HepG2 (cell line): Measurements from ENCODE around the gene SNX19. TPM values are rescaled to one million over a fixed set of nuclear protein-coding genes. Genes with fewer than 3 reads are reported as not detected.
A peak's percentile ranks its signal among the peaks of the same experiment; 100 is the strongest.

Experiments used
- CBX5 ChIP-seq: sonication (generic); formaldehyde crosslinking; IDR thresholded peaks from 2 replicates; pipeline ENCODE4 v1.4.0; 2020; ENCODE audit warnings: missing genetic modification reagents, borderline replicate concordance
- EP300 ChIP-seq, 3 experiments: sonication (generic) in 1 of 3; formaldehyde crosslinking in 1 of 3; IDR thresholded peaks; 2 replicates each; pipeline versions ENCODE4 v1.5.1 to v1.6.1; 2011 to 2020; ENCODE audit warnings: low read depth in 2 of 3, low read length in 2 of 3, borderline replicate concordance in 1 of 3, improper control_type of control experiment in 1 of 3, mild to moderate bottlenecking in 1 of 3, missing genetic modification reagents in 1 of 3, moderate library complexity in 1 of 3
- HDAC2 ChIP-seq: sonication (generic); formaldehyde crosslinking; IDR thresholded peaks from 2 replicates; pipeline ENCODE4 v1.4.0; 2020; ENCODE audit warnings: missing genetic modification reagents
- IKZF5 ChIP-seq: IDR thresholded peaks from 2 replicates; pipeline ENCODE4 v1.6.1; 2018; ENCODE audit warnings: missing genetic modification reagents, mild to moderate bottlenecking, missing compliant biosample characterization
- KLF13 ChIP-seq: sonication (generic); formaldehyde crosslinking; IDR thresholded peaks from 2 replicates; pipeline ENCODE4 v1.4.0; 2020; ENCODE audit warnings: mild to moderate bottlenecking, missing genetic modification reagents
- KLF16 ChIP-seq, 2 experiments: sonication (generic) in 1 of 2; formaldehyde crosslinking in 1 of 2; IDR thresholded peaks; 2 replicates each; pipeline versions ENCODE4 v1.6.1 to v1.8.0; 2016 to 2023; ENCODE audit warnings: missing genetic modification reagents in 2 of 2, missing compliant biosample characterization in 1 of 2
- MLLT10 ChIP-seq: sonication (generic); formaldehyde crosslinking; IDR thresholded peaks from 2 replicates; pipeline ENCODE4 v1.4.0; 2020; ENCODE audit warnings: missing genetic modification reagents
- NFKBIZ ChIP-seq: IDR thresholded peaks from 2 replicates; pipeline ENCODE4 v1.6.1; 2018; ENCODE audit warnings: missing genetic modification reagents, missing compliant biosample characterization
- POGK ChIP-seq: sonication (generic); formaldehyde crosslinking; conservative IDR thresholded peaks from 2 replicates; pipeline ENCODE4 v1.8.0; 2022; ENCODE audit warnings: mild to moderate bottlenecking, moderate library complexity, missing genetic modification reagents
- REPIN1 ChIP-seq: sonication (generic); formaldehyde crosslinking; IDR thresholded peaks from 2 replicates; pipeline ENCODE4 v1.8.0; 2022; ENCODE audit warnings: missing genetic modification reagents, low read depth, mild to moderate bottlenecking, borderline replicate concordance
- RFXAP ChIP-seq: sonication (generic); formaldehyde crosslinking; IDR thresholded peaks from 2 replicates; pipeline ENCODE4 v1.4.0; 2020; ENCODE audit warnings: missing genetic modification reagents, borderline replicate concordance
- SMAD3 ChIP-seq: sonication (generic); formaldehyde crosslinking; IDR thresholded peaks from 2 replicates; pipeline ENCODE4 v1.4.0; 2020; ENCODE audit warnings: missing genetic modification reagents
- SP4 ChIP-seq: sonication (generic); formaldehyde crosslinking; IDR thresholded peaks from 2 replicates; pipeline ENCODE4 v1.8.1; 2023; ENCODE audit warnings: mild to moderate bottlenecking, missing genetic modification reagents
- STAT5B ChIP-seq: sonication (generic); formaldehyde crosslinking; IDR thresholded peaks from 2 replicates; pipeline ENCODE4 v1.4.0; 2020; ENCODE audit warnings: missing genetic modification reagents
- ZFP36 ChIP-seq: fragments of 150-350 bp; IDR thresholded peaks from 2 replicates; pipeline ENCODE4 v1.6.1; 2018; ENCODE audit warnings: borderline replicate concordance, low read length, low read depth; ENCODE audit not compliant: partially characterized antibody
- ZNF160 ChIP-seq: sonication (generic); formaldehyde crosslinking; IDR thresholded peaks from 2 replicates; pipeline ENCODE4 v1.8.0; 2022; ENCODE audit warnings: mild to moderate bottlenecking, inconsistent platforms, missing genetic modification reagents
- ZNF770 ChIP-seq: sonication (generic); formaldehyde crosslinking; IDR thresholded peaks from 2 replicates; pipeline ENCODE4 v1.5.0; 2020; ENCODE audit warnings: mild to moderate bottlenecking, missing genetic modification reagents
- polyA plus RNA-seq, 8 experiments: library from polyadenylated mRNA; depleted of rRNA in 3 of 8; stranded (reverse) in 7 of 8; unstranded in 1 of 8; fragments of >200 nt; fragmentation: Illumina TruSeq in 4 of 8; extraction: Trizol in 4 of 8; gene quantifications; 2 replicates each; pipeline versions ENCODE4 v1.2.1 to v1.2.3, GENCODE V29; 2011 to 2016; ENCODE audit warnings: low read depth in 4 of 8, missing spikeins in 1 of 8, mixed read lengths in 1 of 8; ENCODE audit not compliant: insufficient read depth in 1 of 8
- total RNA-seq, 5 experiments: library from RNA; depleted of rRNA; stranded (reverse); fragments of >200 nt; fragmentation: Illumina TruSeq; extraction: Trizol; gene quantifications; 2 replicates each; pipeline ENCODE4 v1.2.3, GENCODE V29; 2016; ENCODE audit warnings: low read depth in 1 of 5
- TF ChIP-seq, protein P1 (sequence below): sonication (generic); formaldehyde crosslinking; IDR thresholded peaks from 2 replicates; pipeline ENCODE4 v1.5.0; 2020; ENCODE audit warnings: mild to moderate bottlenecking, missing genetic modification reagents, moderate library complexity
- TF ChIP-seq, protein P2 (sequence below): IDR thresholded peaks from 2 replicates; pipeline ENCODE4 v1.6.1; 2012; ENCODE audit warnings: inconsistent platforms

The SNX19 gene
- total and polyA plus RNA-seq, 2 of the 13 experiments (the other 11 are each of a cell fraction or from before 2014, with no cell fraction given), result 0.13 to 0.27 TPM

DNA sequence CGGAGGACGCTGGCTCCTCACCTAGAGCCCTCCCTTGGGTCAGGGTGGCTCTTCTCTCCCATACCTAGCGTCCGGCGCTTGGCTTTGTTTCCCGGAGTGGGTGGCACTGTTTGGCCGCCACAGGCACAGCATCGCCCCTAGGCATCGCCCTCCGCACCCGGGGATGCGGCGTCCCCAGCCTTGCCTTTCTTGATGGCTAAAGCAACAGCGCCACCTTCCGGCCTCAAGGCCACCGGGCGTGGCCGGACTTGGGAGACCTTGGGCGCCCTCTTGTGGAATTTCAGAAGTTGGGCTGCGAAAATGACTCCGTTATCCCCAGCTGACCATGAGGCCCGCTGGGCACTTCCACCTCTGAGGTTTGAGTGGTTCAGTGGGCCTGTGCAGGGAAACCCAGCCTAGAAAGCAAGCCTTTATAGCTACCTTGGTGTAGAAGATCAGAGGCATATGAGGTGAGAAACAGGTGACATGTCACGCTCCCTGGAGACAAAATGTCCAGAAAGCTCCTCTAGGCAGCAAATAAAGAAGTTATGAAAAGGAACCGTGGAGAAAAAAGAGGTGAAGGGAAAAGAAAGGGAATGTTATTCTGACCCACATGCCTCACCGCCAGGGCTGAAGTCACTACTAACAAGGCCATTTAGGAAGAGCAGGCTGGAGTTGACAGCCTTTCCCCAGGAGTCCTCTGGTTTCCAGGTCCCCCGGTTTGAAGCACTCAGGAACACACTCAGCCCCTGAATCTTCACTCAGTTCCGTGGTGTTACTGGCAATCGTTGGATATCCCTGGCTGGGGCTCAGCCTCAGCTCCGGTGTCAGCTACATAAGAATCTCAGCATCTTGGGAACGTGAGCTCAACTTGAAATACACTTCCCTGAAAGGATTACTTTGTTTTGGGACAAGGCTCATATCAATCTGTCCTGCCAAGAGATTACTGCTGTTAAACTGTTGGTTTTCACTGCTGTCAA, 54.1 kb downstream of the SNX19 start (continued):
- TF ChIP-seq, protein P1, sequence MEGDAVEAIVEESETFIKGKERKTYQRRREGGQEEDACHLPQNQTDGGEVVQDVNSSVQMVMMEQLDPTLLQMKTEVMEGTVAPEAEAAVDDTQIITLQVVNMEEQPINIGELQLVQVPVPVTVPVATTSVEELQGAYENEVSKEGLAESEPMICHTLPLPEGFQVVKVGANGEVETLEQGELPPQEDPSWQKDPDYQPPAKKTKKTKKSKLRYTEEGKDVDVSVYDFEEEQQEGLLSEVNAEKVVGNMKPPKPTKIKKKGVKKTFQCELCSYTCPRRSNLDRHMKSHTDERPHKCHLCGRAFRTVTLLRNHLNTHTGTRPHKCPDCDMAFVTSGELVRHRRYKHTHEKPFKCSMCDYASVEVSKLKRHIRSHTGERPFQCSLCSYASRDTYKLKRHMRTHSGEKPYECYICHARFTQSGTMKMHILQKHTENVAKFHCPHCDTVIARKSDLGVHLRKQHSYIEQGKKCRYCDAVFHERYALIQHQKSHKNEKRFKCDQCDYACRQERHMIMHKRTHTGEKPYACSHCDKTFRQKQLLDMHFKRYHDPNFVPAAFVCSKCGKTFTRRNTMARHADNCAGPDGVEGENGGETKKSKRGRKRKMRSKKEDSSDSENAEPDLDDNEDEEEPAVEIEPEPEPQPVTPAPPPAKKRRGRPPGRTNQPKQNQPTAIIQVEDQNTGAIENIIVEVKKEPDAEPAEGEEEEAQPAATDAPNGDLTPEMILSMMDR (CRISPR knock-in tag), result peak; percentile 99
- TF ChIP-seq, protein P2, sequence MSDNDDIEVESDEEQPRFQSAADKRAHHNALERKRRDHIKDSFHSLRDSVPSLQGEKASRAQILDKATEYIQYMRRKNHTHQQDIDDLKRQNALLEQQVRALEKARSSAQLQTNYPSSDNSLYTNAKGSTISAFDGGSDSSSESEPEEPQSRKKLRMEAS, result peak; percentile 53; the same call in 1 of the 2 replicates
- TF ChIP-seq STAT5B (CRISPR knock-in tag) (0 out of 2 replicates have a peak, but pooled peaks have one; percentile 43), IKZF5 (CRISPR knock-in tag) (0 out of 2 replicates have a peak, but pooled peaks have one; percentile 50), KLF13 (no peak), NFKBIZ (CRISPR knock-in tag) (0 out of 2 replicates have a peak, but pooled peaks have one; percentile 40), MLLT10 (CRISPR knock-in tag) (no peak), SP4 (CRISPR knock-in tag) (0 out of 2 replicates have a peak, but pooled peaks have one; percentile 25), CBX5 (CRISPR knock-in tag) (peak; percentile 36; the same call in 1 of the 2 replicates), KLF16 (CRISPR knock-in tag; IDR thresholded peaks at IDR 0.05) (peak in 1 of 2 experiments; percentile 62; a peak in 1 of 4 replicates), RFXAP (CRISPR knock-in tag) (no peak), POGK (CRISPR knock-in tag) (0 out of 2 replicates have a peak, but pooled peaks have one; percentile 55), EP300 (IDR thresholded peaks at IDR 0.05; ENCODE audit: low read depth in 2 of 2, low read length in 2 of 2) (no peak), EP300 (CRISPR knock-in tag; IDR thresholded peaks at IDR 0.05; ENCODE audit: borderline replicate concordance) (0 out of 2 replicates have a peak, but pooled peaks have one; percentile 14), ZFP36 (peak; percentile 32), ZNF770 (CRISPR knock-in tag) (no peak), REPIN1 (peak; percentile 44; the same call in 1 of the 2 replicates), ZNF160 (CRISPR knock-in tag) (0 out of 2 replicates have a peak, but pooled peaks have one; percentile 26), SMAD3 (peak; percentile 78), HDAC2 (CRISPR knock-in tag) (0 out of 2 replicates have a peak, but pooled peaks have one; percentile 45)
